BLaER1 treated with 17β-estradiol and CSF1 and Interleukin-3, amounts not matched to agents 10 nM and 100 nM (cell line): ENCODE data around the gene ELOVL6.
A peak's percentile ranks its signal among the peaks of the same experiment; 100 is the strongest.

ENCODE experiments used
- H3K27ac ChIP-seq, 11 experiments: shearing (Covaris generic); formaldehyde crosslinking; 2 replicates each; pipeline ENCODE4 v1.8.1; 2022
- H3K27me3 ChIP-seq, 11 experiments: shearing (Covaris generic); formaldehyde crosslinking; 2 replicates each; pipeline ENCODE4 v1.8.1; 2022
- H3K36me3 ChIP-seq, 11 experiments: shearing (Covaris generic); formaldehyde crosslinking; 2 replicates each; pipeline ENCODE4 v1.8.1; 2022
- H3K4me1 ChIP-seq, 10 experiments: shearing (Covaris generic); formaldehyde crosslinking; 2 replicates each; pipeline ENCODE4 v1.8.1; 2022
- H3K4me2 ChIP-seq, 11 experiments: shearing (Covaris generic); formaldehyde crosslinking; 2 replicates each; pipeline ENCODE4 v1.8.1; 2022
- H3K4me3 ChIP-seq, 10 experiments: shearing (Covaris generic); formaldehyde crosslinking; 2 replicates each; pipeline ENCODE4 v1.8.1; 2022
- H3K9ac ChIP-seq, 11 experiments: shearing (Covaris generic); formaldehyde crosslinking; 2 replicates each; pipeline ENCODE4 v1.8.1; 2022
- H3K9me3 ChIP-seq, 11 experiments: shearing (Covaris generic); formaldehyde crosslinking; replicated peaks in 1 of 11; 2 replicates each; pipeline ENCODE4 v1.8.1; 2022
- H4K20me1 ChIP-seq, 11 experiments: shearing (Covaris generic); formaldehyde crosslinking; 2 replicates each; pipeline ENCODE4 v1.8.1; 2022
- Cebpa-rat ChIP-seq, 11 experiments: shearing (Covaris generic); IDR thresholded peaks; 2 replicates each; pipeline ENCODE4 v1.8.1; 2022

ELOVL6 gene

GRCh38 chr4:110020646-110021443 lies 177.6 kb downstream of the ELOVL6 start:
- peaks cover 9 to 22% (median 15%) of the 10 kb centered on the region in 11 experiments; a peak in 20 of 22 replicates for H3K9me3 ChIP-seq
- no peaks in the 10 kb centered on the region for H3K36me3 ChIP-seq
- no peaks in the 10 kb centered on the region for H4K20me1 ChIP-seq
- H3K4me3 ChIP-seq, result no peak overlapping the region
- peaks cover 0 to 17% (median 7%) of the 10 kb centered on the region in 10 experiments; a peak in 10 of 20 replicates for H3K4me1 ChIP-seq
- no peak overlapping the region for H3K27ac ChIP-seq
- peak overlapping the region in 5 of 11 experiments; percentile 0 to 42 (median 24); a peak in 6 of 22 replicates for H3K4me2 ChIP-seq
- H3K27me3 ChIP-seq, result peaks cover 0 to 80% (median 0%) of the 10 kb centered on the region in 11 experiments; a peak in 6 of 22 replicates
- no peak for TF ChIP-seq Cebpa-rat (IDR thresholded peaks at IDR 0.05)
- no peak overlapping the region for H3K9ac ChIP-seq

- TF ChIP-seq Cebpa-rat (IDR thresholded peaks at IDR 0.05), result no peak
- Histone ChIP-seq H3K9me3 (peaks cover 9 to 24% (median 17%) of the 10 kb centered on the region in 11 experiments; a peak in 20 of 22 replicates), H3K4me3 (no peak overlapping the region), H3K36me3 (no peaks in the 10 kb centered on the region), H3K4me2 (peak overlapping the region in 1 of 11 experiments; percentile 41; a peak in 2 of 22 replicates), H4K20me1 (no peaks in the 10 kb centered on the region), H3K27ac (no peak overlapping the region), H3K4me1 (peaks cover 0 to 17% (median 7%) of the 10 kb centered on the region in 10 experiments; a peak in 10 of 20 replicates), H3K27me3 (peaks cover 0 to 73% (median 0%) of the 10 kb centered on the region in 11 experiments; a peak in 6 of 22 replicates), H3K9ac (no peak overlapping the region)
Observed at GRCh38 chr4:110020139-110020538, 178.3 kb downstream of the ELOVL6 start.

GRCh38 chr4:110019153-110019552 lies 179.3 kb downstream of the ELOVL6 start:
- Histone ChIP-seq H3K9ac (no peak overlapping the region), H3K36me3 (no peaks in the 10 kb centered on the region), H4K20me1 (no peaks in the 10 kb centered on the region), H3K4me3 (no peak overlapping the region), H3K4me1 (peaks cover 0 to 17% (median 7%) of the 10 kb centered on the region in 10 experiments; a peak in 10 of 20 replicates), H3K4me2 (no peak overlapping the region), H3K27ac (no peak overlapping the region), H3K27me3 (peaks cover 0 to 66% (median 0%) of the 10 kb centered on the region in 11 experiments; a peak in 6 of 22 replicates), H3K9me3 (peaks cover 6 to 24% (median 17%) of the 10 kb centered on the region in 11 experiments; a peak in 21 of 22 replicates)
- TF ChIP-seq Cebpa-rat (IDR thresholded peaks at IDR 0.05), result no peak

- no peak for TF ChIP-seq Cebpa-rat (IDR thresholded peaks at IDR 0.05)
- Histone ChIP-seq H3K4me3 (no peak overlapping the region), H3K9ac (no peak overlapping the region), H4K20me1 (no peaks in the 10 kb centered on the region), H3K27me3 (peaks cover 0 to 60% (median 0%) of the 10 kb centered on the region in 11 experiments; a peak in 4 of 22 replicates), H3K4me2 (no peak overlapping the region), H3K36me3 (no peaks in the 10 kb centered on the region), H3K4me1 (no peaks in the 10 kb centered on the region), H3K9me3 (peaks cover 6 to 18% (median 13%) of the 10 kb centered on the region in 11 experiments; a peak in 21 of 22 replicates), H3K27ac (no peak overlapping the region)
Observed at GRCh38 chr4:110014233-110014632, 184.2 kb downstream of the ELOVL6 start.

- Histone ChIP-seq H3K36me3 (no peaks in the 10 kb centered on the region), H3K9me3 (peaks cover 6 to 18% (median 13%) of the 10 kb centered on the region in 11 experiments; a peak in 21 of 22 replicates), H3K4me1 (0 out of 20 replicates have a peak, but pooled peaks cover 0 to 2% (median 0%) of the 10 kb centered on the region in 10 experiments), H4K20me1 (no peaks in the 10 kb centered on the region), H3K4me3 (no peak overlapping the region), H3K4me2 (no peak overlapping the region), H3K27me3 (peaks cover 0 to 66% (median 0%) of the 10 kb centered on the region in 11 experiments; a peak in 4 of 22 replicates), H3K9ac (no peak overlapping the region), H3K27ac (no peak overlapping the region)
- TF ChIP-seq Cebpa-rat (IDR thresholded peaks at IDR 0.05), result no peak
Observed at GRCh38 chr4:110012917-110013316, 185.5 kb downstream of the ELOVL6 start.

GRCh38 chr4:110010797-110011196 lies 187.6 kb downstream of the ELOVL6 start:
- Histone ChIP-seq H3K36me3 (no peaks in the 10 kb centered on the region), H3K4me3 (no peak overlapping the region), H3K27me3 (peaks cover 0 to 75% (median 0%) of the 10 kb centered on the region in 11 experiments; a peak in 4 of 22 replicates), H3K27ac (no peak overlapping the region), H3K9me3 (peaks cover 0 to 4% (median 0%) of the 10 kb centered on the region in 11 experiments; a peak in 6 of 22 replicates), H3K4me1 (peaks cover 0 to 15% (median 0%) of the 10 kb centered on the region in 10 experiments; a peak in 5 of 20 replicates), H3K4me2 (no peak overlapping the region), H4K20me1 (no peaks in the 10 kb centered on the region), H3K9ac (no peak overlapping the region)
- TF ChIP-seq Cebpa-rat (IDR thresholded peaks at IDR 0.05), result no peak

- peaks cover 0 to 4% (median 0%) of the 10 kb centered on the region in 11 experiments; a peak in 3 of 22 replicates for H3K9me3 ChIP-seq
- no peak overlapping the region for H3K27ac ChIP-seq
- H3K36me3 ChIP-seq, result no peaks in the 10 kb centered on the region
- no peak overlapping the region for H3K9ac ChIP-seq
- H3K4me3 ChIP-seq, result no peak overlapping the region
- H4K20me1 ChIP-seq, result no peaks in the 10 kb centered on the region
- no peak overlapping the region for H3K4me2 ChIP-seq
- H3K4me1 ChIP-seq, result peaks cover 0 to 18% (median 0%) of the 10 kb centered on the region in 10 experiments; a peak in 5 of 20 replicates
- peaks cover 0 to 75% (median 0%) of the 10 kb centered on the region in 11 experiments; a peak in 4 of 22 replicates for H3K27me3 ChIP-seq
- TF ChIP-seq Cebpa-rat (IDR thresholded peaks at IDR 0.05), result no peak
Observed at GRCh38 chr4:110009550-110009949, 188.9 kb downstream of the ELOVL6 start.

GRCh38 chr4:110008540-110008939 lies 189.9 kb downstream of the ELOVL6 start:
- Histone ChIP-seq H3K36me3 (no peaks in the 10 kb centered on the region), H4K20me1 (no peaks in the 10 kb centered on the region), H3K9me3 (no peaks in the 10 kb centered on the region), H3K27me3 (peaks cover 0 to 72% (median 0%) of the 10 kb centered on the region in 11 experiments; a peak in 4 of 22 replicates), H3K9ac (no peak overlapping the region), H3K27ac (no peak overlapping the region), H3K4me3 (no peak overlapping the region), H3K4me2 (no peak overlapping the region), H3K4me1 (peaks cover 0 to 18% (median 0%) of the 10 kb centered on the region in 10 experiments; a peak in 5 of 20 replicates)
- no peak for TF ChIP-seq Cebpa-rat (IDR thresholded peaks at IDR 0.05)

GRCh38 chr4:110007217-110007616 lies 191.2 kb downstream of the ELOVL6 start:
- no peaks in the 10 kb centered on the region for H3K9me3 ChIP-seq
- no peak overlapping the region for H3K27ac ChIP-seq
- H3K27me3 ChIP-seq, result peaks cover 0 to 60% (median 0%) of the 10 kb centered on the region in 11 experiments; a peak in 4 of 22 replicates
- no peak overlapping the region for H3K9ac ChIP-seq
- no peak overlapping the region for H3K4me2 ChIP-seq
- no peak overlapping the region for H3K4me3 ChIP-seq
- H3K36me3 ChIP-seq, result no peaks in the 10 kb centered on the region
- TF ChIP-seq Cebpa-rat (IDR thresholded peaks at IDR 0.05), result no peak
- peaks cover 0 to 18% (median 0%) of the 10 kb centered on the region in 10 experiments; a peak in 5 of 20 replicates for H3K4me1 ChIP-seq
- H4K20me1 ChIP-seq, result no peaks in the 10 kb centered on the region
